HCT116 (cell line): ENCODE data around the gene ACAD8. TPM values are rescaled to one million over a fixed set of nuclear protein-coding genes. Genes with fewer than 3 reads are reported as not detected.

Experiments used
- ATAC-seq: fragments of 200-7000 bp; cut with Tn5 transposase; 2 replicates; pipeline ENCODE4 v1.9.1; 2020; ENCODE audit warnings: mild to moderate bottlenecking, moderate library complexity
- BruUV-seq: library from RNA; stranded (reverse); fragments of 400-500 nt; replicated peaks from 2 replicates; lab custom pipeline; 2021; lab: Mats Ljungman, UMichigan
- CTCF ChIA-PET: fragments of 300-600 bp; sonication (Branson Sonifier 250); formaldehyde crosslinking; loops from one replicate; lab custom pipeline; 2021; ENCODE audit warnings: antibody characterized with exemption; lab: Charles Lee
- POLR2A ChIA-PET: fragments of 300-600, 350-600 bp; sonication (Branson Sonifier 250); formaldehyde crosslinking; loops from one replicate; lab custom pipeline; 2021; ENCODE audit warnings: antibody characterized with exemption; lab: Charles Lee
- RAD21 ChIA-PET, 2 experiments: fragments of 300-600 bp; sonication (Branson Sonifier 250); formaldehyde crosslinking; loops; one replicate each; lab custom pipeline; 2023; ENCODE audit warnings: low total read pairs in 2 of 2; ENCODE audit not compliant: uncharacterized antibody in 2 of 2, unreplicated experiment in 2 of 2, low non-redundant PET in 1 of 2; lab: Charles Lee
- DNase-seq: peaks from one replicate; pipeline ENCODE4 v3.0.0-alpha.2; 2010; ENCODE audit warnings: low read depth, low spot score
- H2AFZ ChIP-seq: fragments of 200-600 bp; shearing (Covaris generic), sonication (generic); 2 replicates; pipeline ENCODE4 v1.6.1; 2017; ENCODE audit warnings: low read depth, mixed run types, mixed read lengths, antibody characterized with exemption, low read length; ENCODE audit not compliant: poor library complexity, severe bottlenecking
- H3K27ac ChIP-seq: 2 replicates; pipeline ENCODE4 v1.5.1; 2012; ENCODE audit warnings: low read depth, low read length
- H3K27me3 ChIP-seq: fragments of 200-600 bp; sonication (generic); 2 replicates; pipeline ENCODE4 v1.6.1; 2016; ENCODE audit warnings: mixed run types, low read length, mixed read lengths; ENCODE audit not compliant: insufficient read depth
- H3K36me3 ChIP-seq, 2 experiments: fragments of 200-500 bp in 1 of 2; fragments of 200-600 bp in 1 of 2; sonication (Bioruptor generic) in 1 of 2; sonication (generic) in 1 of 2; 2 replicates each; pipeline versions ENCODE4 v1.5.1 to v1.6.1; 2014 to 2016; ENCODE audit warnings: low read length in 2 of 2, inconsistent platforms in 1 of 2, mixed read lengths in 1 of 2, mixed run types in 1 of 2; ENCODE audit not compliant: insufficient read depth in 2 of 2, control insufficient read depth in 1 of 2
- H3K4me1 ChIP-seq, 2 experiments: fragments of 200-600 bp in 1 of 2; sonication (generic) in 1 of 2; 2 replicates each; pipeline versions ENCODE4 v1.5.1 to v1.6.1; 2012 to 2017; ENCODE audit warnings: low read length in 2 of 2, inconsistent platforms in 1 of 2, mild to moderate bottlenecking in 1 of 2, mixed read lengths in 1 of 2, mixed run types in 1 of 2, moderate library complexity in 1 of 2; ENCODE audit not compliant: insufficient read depth in 2 of 2, control insufficient read depth in 1 of 2
- H3K4me2 ChIP-seq: fragments of 200-600 bp; sonication (generic); 2 replicates; pipeline ENCODE4 v1.6.1; 2017; ENCODE audit warnings: mixed run types, low read length, mixed read lengths
- H3K4me3 ChIP-seq, 2 experiments: fragments of 200-600 bp in 1 of 2; sonication (generic) in 1 of 2; replicated peaks in 1 of 2; 2 replicates each; pipeline ENCODE4 v1.5.1; 2011 to 2016; ENCODE audit warnings: low read length in 2 of 2, control low read depth in 1 of 2, low read depth in 1 of 2, mild to moderate bottlenecking in 1 of 2, mixed read lengths in 1 of 2, mixed run types in 1 of 2
- H3K79me2 ChIP-seq: fragments of 200-600 bp; sonication (generic); 2 replicates; pipeline ENCODE4 v1.6.1; 2017; ENCODE audit warnings: mild to moderate bottlenecking, mixed run types, low read length, moderate library complexity, mixed read lengths; ENCODE audit not compliant: insufficient read depth
- H3K9ac ChIP-seq: fragments of 200-600 bp; sonication (generic); 2 replicates; pipeline ENCODE4 v1.6.1; 2016; ENCODE audit warnings: low read length, mixed read lengths
- H3K9me2 ChIP-seq: fragments of 200-600 bp; sonication (generic), shearing (Covaris generic); 2 replicates; pipeline ENCODE4 v1.6.1; 2017; ENCODE audit warnings: mixed run types, mild to moderate bottlenecking, moderate library complexity; ENCODE audit not compliant: insufficient read depth
- H3K9me3 ChIP-seq, 2 experiments: fragments of 200-500 bp in 1 of 2; fragments of 200-600 bp in 1 of 2; sonication (Bioruptor generic) in 1 of 2; sonication (generic) in 1 of 2; 2 replicates each; pipeline ENCODE4 v1.6.1; 2014 to 2017; ENCODE audit warnings: low read length in 2 of 2, mixed read lengths in 2 of 2, inconsistent platforms in 1 of 2, low read depth in 1 of 2, mild to moderate bottlenecking in 1 of 2, mixed run types in 1 of 2, moderate library complexity in 1 of 2; ENCODE audit not compliant: control insufficient read depth in 1 of 2, insufficient read depth in 1 of 2
- H4K20me1 ChIP-seq: fragments of 200-600 bp; sonication (generic), shearing (Covaris generic); 2 replicates; pipeline ENCODE4 v1.6.1; 2017; ENCODE audit warnings: mixed run types, mild to moderate bottlenecking, moderate library complexity; ENCODE audit not compliant: insufficient read depth
- EGR1 ChIP-seq: IDR thresholded peaks from 2 replicates; pipeline ENCODE4 v1.6.1; 2012; ENCODE audit warnings: low read depth
- EZH2 ChIP-seq: fragments of 200-600 bp; sonication (generic); IDR thresholded peaks from 2 replicates; pipeline ENCODE4 v1.6.1; 2017; ENCODE audit warnings: antibody characterized with exemption, mixed run types
- EZH2phosphoT487 ChIP-seq: fragments of 200-600 bp; IDR thresholded peaks from 2 replicates; pipeline ENCODE4 v1.6.1; 2018; ENCODE audit warnings: antibody characterized with exemption, borderline replicate concordance
- FOSL1 ChIP-seq: IDR thresholded peaks from 2 replicates; pipeline ENCODE4 v1.6.1; 2012; ENCODE audit warnings: low read depth
- POLR2A ChIP-seq: IDR thresholded peaks from 2 replicates; pipeline ENCODE4 v1.7.0; 2011; ENCODE audit warnings: borderline replicate concordance; ENCODE audit not compliant: insufficient read depth, insufficient read length; ENCODE audit errors: extremely low read depth
- RAD21 ChIP-seq: IDR thresholded peaks from 2 replicates; pipeline ENCODE4 v1.6.1; 2012; ENCODE audit warnings: low read depth, mild to moderate bottlenecking
- SP1 ChIP-seq: IDR thresholded peaks from 2 replicates; pipeline ENCODE4 v1.6.1; 2012; ENCODE audit warnings: low read depth
- SRF ChIP-seq: IDR thresholded peaks from 2 replicates; pipeline ENCODE4 v1.6.1; 2012; ENCODE audit warnings: low read depth
- YY1 ChIP-seq: IDR thresholded peaks from 2 replicates; pipeline ENCODE4 v1.6.1; 2011; ENCODE audit warnings: low read length, low read depth, moderate library complexity, mild to moderate bottlenecking; ENCODE audit not compliant: insufficient replicate concordance; ENCODE audit errors: extremely low read depth
- ZFX ChIP-seq: fragments of 450-650 bp; IDR thresholded peaks from 2 replicates; pipeline ENCODE4 v1.6.1; 2017
- ZNF274 ChIP-seq: fragments of 200-500 bp; sonication (Bioruptor generic); IDR thresholded peaks from 2 replicates; pipeline ENCODE4 v1.6.1; 2014; ENCODE audit warnings: mild to moderate bottlenecking, low read depth, low read length, inconsistent platforms
- intact Hi-C: fragments of 100-400 bp; cut with micrococcal nuclease; formaldehyde crosslinking; loops from 2 replicates; pipeline ENCODE4 v1.10.0; 2022
- total RNA-seq: library from RNA; stranded (reverse); gene quantifications from one replicate; pipeline ENCODE4 v1.2.1, GENCODE V29; 2021; ENCODE audit not compliant: unreplicated experiment
- TF ChIP-seq, protein P1 (sequence below): IDR thresholded peaks from 2 replicates; pipeline ENCODE4 v1.6.1; 2012
- TF ChIP-seq, protein P2 (sequence below): IDR thresholded peaks from 2 replicates; pipeline ENCODE4 v1.6.1; 2012
- TF ChIP-seq, protein P3 (sequence below): IDR thresholded peaks from 2 replicates; pipeline ENCODE4 v1.6.1; 2012; ENCODE audit warnings: low read depth

ACAD8 gene
- total RNA-seq, 1 experiment from 2014 or later: 21.0 TPM

DNA sequence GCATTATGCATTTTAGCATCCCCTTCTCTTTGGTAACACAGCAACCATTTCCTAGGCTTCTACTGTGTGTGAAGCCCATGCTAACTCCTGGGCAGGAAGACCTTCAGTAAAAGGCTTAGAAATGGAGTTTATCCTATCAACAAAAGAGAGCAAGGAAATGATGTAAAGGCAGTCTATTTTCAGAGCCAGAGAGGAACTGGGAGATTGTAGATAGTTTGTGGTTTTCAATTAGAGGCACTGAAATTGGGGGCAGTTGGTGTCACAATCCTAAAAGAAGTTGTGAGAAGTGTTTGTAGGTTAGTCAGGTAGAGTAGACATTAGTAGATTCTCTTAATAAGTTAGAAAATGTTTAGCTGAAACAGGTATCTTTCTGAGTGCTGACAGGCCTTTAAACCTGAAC lies 7.1 kb downstream of the ACAD8 start (continued):
- TF ChIP-seq ZNF274 (no peak), FOSL1 (no peak), EZH2phosphoT487 (no peak), SP1 (no peak), POLR2A (no peak), SRF (no peak), EZH2 (no peak), RAD21 (no peak), EGR1 (no peak), YY1 (no peak), ZFX (no peak)
- TF ChIP-seq, protein P1, sequence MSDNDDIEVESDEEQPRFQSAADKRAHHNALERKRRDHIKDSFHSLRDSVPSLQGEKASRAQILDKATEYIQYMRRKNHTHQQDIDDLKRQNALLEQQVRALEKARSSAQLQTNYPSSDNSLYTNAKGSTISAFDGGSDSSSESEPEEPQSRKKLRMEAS: no peak
- TF ChIP-seq, protein P2, sequence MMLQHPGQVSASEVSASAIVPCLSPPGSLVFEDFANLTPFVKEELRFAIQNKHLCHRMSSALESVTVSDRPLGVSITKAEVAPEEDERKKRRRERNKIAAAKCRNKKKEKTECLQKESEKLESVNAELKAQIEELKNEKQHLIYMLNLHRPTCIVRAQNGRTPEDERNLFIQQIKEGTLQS: no peak

DNA sequence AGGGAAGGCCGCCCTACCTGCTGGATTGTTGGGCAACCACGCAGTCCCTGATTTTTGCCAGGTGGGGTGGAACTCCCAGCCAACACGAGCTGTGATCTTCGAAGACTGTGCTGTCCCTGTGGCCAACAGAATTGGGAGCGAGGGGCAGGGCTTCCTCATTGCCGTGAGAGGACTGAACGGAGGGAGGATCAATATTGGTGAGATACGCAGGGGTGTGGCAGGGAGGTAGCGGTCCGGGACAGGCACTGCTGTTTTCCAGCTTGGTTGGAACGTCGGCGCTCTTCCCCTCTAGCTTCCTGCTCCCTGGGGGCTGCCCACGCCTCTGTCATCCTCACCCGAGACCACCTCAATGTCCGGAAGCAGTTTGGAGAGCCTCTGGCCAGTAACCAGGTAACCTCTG lies 7.6 kb downstream of the ACAD8 start:
- POLR2A ChIA-PET: no interaction called here
- TF ChIP-seq, protein P3, sequence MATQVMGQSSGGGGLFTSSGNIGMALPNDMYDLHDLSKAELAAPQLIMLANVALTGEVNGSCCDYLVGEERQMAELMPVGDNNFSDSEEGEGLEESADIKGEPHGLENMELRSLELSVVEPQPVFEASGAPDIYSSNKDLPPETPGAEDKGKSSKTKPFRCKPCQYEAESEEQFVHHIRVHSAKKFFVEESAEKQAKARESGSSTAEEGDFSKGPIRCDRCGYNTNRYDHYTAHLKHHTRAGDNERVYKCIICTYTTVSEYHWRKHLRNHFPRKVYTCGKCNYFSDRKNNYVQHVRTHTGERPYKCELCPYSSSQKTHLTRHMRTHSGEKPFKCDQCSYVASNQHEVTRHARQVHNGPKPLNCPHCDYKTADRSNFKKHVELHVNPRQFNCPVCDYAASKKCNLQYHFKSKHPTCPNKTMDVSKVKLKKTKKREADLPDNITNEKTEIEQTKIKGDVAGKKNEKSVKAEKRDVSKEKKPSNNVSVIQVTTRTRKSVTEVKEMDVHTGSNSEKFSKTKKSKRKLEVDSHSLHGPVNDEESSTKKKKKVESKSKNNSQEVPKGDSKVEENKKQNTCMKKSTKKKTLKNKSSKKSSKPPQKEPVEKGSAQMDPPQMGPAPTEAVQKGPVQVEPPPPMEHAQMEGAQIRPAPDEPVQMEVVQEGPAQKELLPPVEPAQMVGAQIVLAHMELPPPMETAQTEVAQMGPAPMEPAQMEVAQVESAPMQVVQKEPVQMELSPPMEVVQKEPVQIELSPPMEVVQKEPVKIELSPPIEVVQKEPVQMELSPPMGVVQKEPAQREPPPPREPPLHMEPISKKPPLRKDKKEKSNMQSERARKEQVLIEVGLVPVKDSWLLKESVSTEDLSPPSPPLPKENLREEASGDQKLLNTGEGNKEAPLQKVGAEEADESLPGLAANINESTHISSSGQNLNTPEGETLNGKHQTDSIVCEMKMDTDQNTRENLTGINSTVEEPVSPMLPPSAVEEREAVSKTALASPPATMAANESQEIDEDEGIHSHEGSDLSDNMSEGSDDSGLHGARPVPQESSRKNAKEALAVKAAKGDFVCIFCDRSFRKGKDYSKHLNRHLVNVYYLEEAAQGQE: no peak
- no peaks in the 10 kb centered on the region for H3K9me2 ChIP-seq
- H2AFZ ChIP-seq: no peak overlapping the region
- H3K27me3 ChIP-seq: no peaks in the 10 kb centered on the region
- H3K4me1 ChIP-seq: no peaks in the 10 kb centered on the region
- no peak overlapping the region for H3K9ac ChIP-seq
- CTCF ChIA-PET: no interaction called here
- peaks cover 4 to 8% of the 10 kb centered on the region in 2 experiments; a peak in 3 of 4 replicates for H3K36me3 ChIP-seq
- H3K27ac ChIP-seq: no peak overlapping the region
- DNase-seq (no peak), ATAC-seq (no peak)
- H3K9me3 ChIP-seq: no peaks in the 10 kb centered on the region
- H3K79me2 ChIP-seq: no peaks in the 10 kb centered on the region
- H4K20me1 ChIP-seq: no peaks in the 10 kb centered on the region
- RAD21 ChIA-PET: no interaction called here
- BruUV-seq: no TSS peak
- no peak overlapping the region for H3K4me2 ChIP-seq
- H3K4me3 ChIP-seq: no peak overlapping the region
- intact Hi-C loops: no loop called here
